H1 (cell line): Measurements from ENCODE around the gene ULK1. TPM values are rescaled to one million over a fixed set of nuclear protein-coding genes. Genes with fewer than 3 reads are reported as not detected.

ENCODE experiments used
- CTCF ChIA-PET: fragments of 300-600 bp; sonication (Branson Sonifier 250); formaldehyde crosslinking; loops from one replicate; lab custom pipeline; 2021; ENCODE audit not compliant: partially characterized antibody; lab: Charles Lee
- POLR2A ChIA-PET: fragments of 300-600 bp; sonication (Branson Sonifier 250); formaldehyde crosslinking; loops from one replicate; lab custom pipeline; 2021; ENCODE audit warnings: inconsistent platforms; ENCODE audit not compliant: partially characterized antibody; lab: Charles Lee
- DNase-seq, 2 experiments: peaks; one replicate each; pipeline versions ENCODE4 v3.0.0 to v3.0.0-alpha.2; 2010 to 2022; ENCODE audit warnings: low spot score in 2 of 2, low read depth in 1 of 2, mixed read lengths in 1 of 2
- FAIRE-seq: peaks from 2 replicates; lab custom pipeline; 2011; peaks lifted over from hg19 to GRCh38; lab: Jason Lieb, UNC
- H2AFZ ChIP-seq: 2 replicates; pipeline ENCODE4 v1.8.1; 2012; ENCODE audit warnings: low read length, inconsistent platforms
- H2AK5ac ChIP-seq: 2 replicates; pipeline ENCODE4 v1.6.1; 2013; ENCODE audit warnings: low read depth, low read length
- H2BK120ac ChIP-seq: replicated peaks from 2 replicates; pipeline ENCODE3; 2013; ENCODE audit warnings: low read depth, low read length, inconsistent platforms
- H2BK12ac ChIP-seq: 2 replicates; pipeline ENCODE4 v1.6.1; 2013; ENCODE audit warnings: low read depth, low read length
- H2BK15ac ChIP-seq: 2 replicates; pipeline ENCODE4 v1.6.1; 2013; ENCODE audit warnings: low read length
- H2BK20ac ChIP-seq: 2 replicates; pipeline ENCODE4 v1.6.1; 2013; ENCODE audit warnings: low read length
- H2BK5ac ChIP-seq: 2 replicates; pipeline ENCODE4 v1.6.1; 2013; ENCODE audit warnings: low read depth, low read length
- H3K14ac ChIP-seq: 2 replicates; pipeline ENCODE4 v1.6.1; 2013; ENCODE audit warnings: inconsistent platforms; ENCODE audit not compliant: insufficient read length
- H3K18ac ChIP-seq: 2 replicates; pipeline ENCODE4 v1.6.1; 2013; ENCODE audit warnings: low read length; ENCODE audit errors: extremely low read depth
- H3K23ac ChIP-seq: 2 replicates; pipeline ENCODE4 v1.6.1; 2013; ENCODE audit warnings: inconsistent platforms; ENCODE audit not compliant: insufficient read length
- H3K23me2 ChIP-seq: 2 replicates; pipeline ENCODE4 v1.6.1; 2013; ENCODE audit warnings: low read depth, low read length
- H3K27ac ChIP-seq: 2 replicates; pipeline ENCODE4 v1.6.1; 2011; ENCODE audit warnings: low read depth, low read length, inconsistent platforms
- H3K27me3 ChIP-seq, 4 experiments: replicated peaks in 1 of 4; 1 replicate in 1 of 4; 2 replicates in 3 of 4; pipeline versions ENCODE4 v1.6.1 to v1.8.1; 2011 to 2013; ENCODE audit warnings: low read length in 3 of 4, mild to moderate bottlenecking in 3 of 4, inconsistent platforms in 2 of 4, mixed read lengths in 2 of 4, moderate library complexity in 1 of 4; ENCODE audit not compliant: control insufficient read depth in 3 of 4, insufficient read depth in 3 of 4; ENCODE audit errors: extremely low read depth in 1 of 4
- H3K36me3 ChIP-seq, 4 experiments: 2 replicates each; pipeline versions ENCODE4 v1.6.1 to v1.8.1; 2011 to 2013; ENCODE audit warnings: mild to moderate bottlenecking in 4 of 4, low read length in 3 of 4, moderate library complexity in 2 of 4, control low read depth in 1 of 4, inconsistent platforms in 1 of 4; ENCODE audit not compliant: insufficient read depth in 4 of 4, control insufficient read depth in 2 of 4
- H3K4ac ChIP-seq: replicated peaks from 2 replicates; pipeline ENCODE3; 2013; ENCODE audit warnings: low read length, low read depth, mixed read lengths, inconsistent platforms; ENCODE audit not compliant: insufficient read length
- H3K4me1 ChIP-seq, 4 experiments: replicated peaks in 1 of 4; 1 replicate in 1 of 4; 2 replicates in 3 of 4; pipeline versions ENCODE4 v1.6.1 to v1.8.1; 2011 to 2013; ENCODE audit warnings: low read length in 3 of 4, inconsistent platforms in 2 of 4, mixed read lengths in 1 of 4; ENCODE audit not compliant: insufficient read depth in 4 of 4, control insufficient read depth in 3 of 4
- H3K4me2 ChIP-seq, 2 experiments: 2 replicates each; pipeline versions ENCODE4 v1.6.1 to v1.8.1; 2011 to 2013; ENCODE audit warnings: low read depth in 2 of 2, low read length in 2 of 2, control low read depth in 1 of 2, inconsistent platforms in 1 of 2, mild to moderate bottlenecking in 1 of 2; ENCODE audit not compliant: insufficient read depth in 1 of 2
- H3K4me3 ChIP-seq, 4 experiments: fragments of 200-600, 300-600 bp in 1 of 4; sonication (generic), shearing (Covaris generic), sonication (Bioruptor Twin) in 1 of 4; 2 replicates each; pipeline versions ENCODE4 v1.5.1 to v1.8.1; 2011 to 2016; ENCODE audit warnings: low read length in 4 of 4, low read depth in 3 of 4, control low read depth in 2 of 4, inconsistent platforms in 2 of 4, mild to moderate bottlenecking in 2 of 4, mixed read lengths in 1 of 4, moderate library complexity in 1 of 4; ENCODE audit not compliant: insufficient read depth in 2 of 4; ENCODE audit errors: extremely low read depth in 1 of 4
- H3K56ac ChIP-seq: replicated peaks from 2 replicates; pipeline ENCODE3; 2013; ENCODE audit warnings: low read depth, mild to moderate bottlenecking, mixed read lengths, low read length, inconsistent platforms; ENCODE audit not compliant: insufficient read length
- H3K79me1 ChIP-seq: 2 replicates; pipeline ENCODE4 v1.6.1; 2013; ENCODE audit warnings: low read depth, low read length, control low read depth
- H3K79me2 ChIP-seq, 2 experiments: 2 replicates each; pipeline versions ENCODE4 v1.6.1 to v1.8.1; 2012 to 2013; ENCODE audit warnings: low read length in 2 of 2, mild to moderate bottlenecking in 2 of 2, inconsistent platforms in 1 of 2; ENCODE audit not compliant: insufficient read depth in 2 of 2, control insufficient read depth in 1 of 2
- H3K9ac ChIP-seq, 4 experiments: replicated peaks in 1 of 4; 1 replicate in 1 of 4; 2 replicates in 3 of 4; pipeline versions ENCODE4 v1.6.1 to v1.8.1; 2011 to 2013; ENCODE audit warnings: low read depth in 3 of 4, low read length in 3 of 4, control low read depth in 2 of 4, mild to moderate bottlenecking in 2 of 4, moderate library complexity in 2 of 4, inconsistent platforms in 1 of 4; ENCODE audit errors: extremely low read depth in 1 of 4
- H3K9me3 ChIP-seq, 2 experiments: 2 replicates each; pipeline versions ENCODE4 v1.6.1 to v1.8.1; 2012 to 2013; ENCODE audit warnings: mild to moderate bottlenecking in 2 of 2, moderate library complexity in 2 of 2, control low read depth in 1 of 2, inconsistent platforms in 1 of 2, low read depth in 1 of 2, low read length in 1 of 2, mixed read lengths in 1 of 2; ENCODE audit not compliant: insufficient read depth in 2 of 2
- H4K20me1 ChIP-seq, 2 experiments: replicated peaks in 1 of 2; 2 replicates each; pipeline versions ENCODE3 to v1.8.1; 2011 to 2013; ENCODE audit warnings: inconsistent platforms in 2 of 2, low read length in 2 of 2, mild to moderate bottlenecking in 1 of 2; ENCODE audit not compliant: insufficient read depth in 2 of 2, control insufficient read depth in 1 of 2
- H4K5ac ChIP-seq: 2 replicates; pipeline ENCODE4 v1.6.1; 2013; ENCODE audit warnings: low read length, low read depth, mixed read lengths, inconsistent platforms; ENCODE audit not compliant: insufficient read length
- H4K8ac ChIP-seq: 2 replicates; pipeline ENCODE4 v1.8.0; 2013; ENCODE audit warnings: mild to moderate bottlenecking, moderate library complexity, low read length, inconsistent platforms; ENCODE audit not compliant: insufficient read depth; ENCODE audit errors: extremely low read depth
- H4K91ac ChIP-seq: replicated peaks from 2 replicates; pipeline ENCODE3; 2013; ENCODE audit warnings: low read length, mixed read lengths, inconsistent platforms; ENCODE audit not compliant: insufficient read length
- BRCA1 ChIP-seq: IDR thresholded peaks from 2 replicates; pipeline ENCODE4 v1.6.1; 2012; ENCODE audit warnings: low read depth, low read length, improper control_type of control experiment
- CREB1 ChIP-seq: IDR thresholded peaks from 2 replicates; pipeline ENCODE4 v1.6.1; 2012; ENCODE audit warnings: inconsistent platforms
- CTBP2 ChIP-seq: IDR thresholded peaks from 2 replicates; pipeline ENCODE4 v1.7.0; 2011; ENCODE audit warnings: borderline replicate concordance, mild to moderate bottlenecking, moderate library complexity, mixed read lengths, low read length; ENCODE audit not compliant: insufficient read depth, insufficient read length
- FOSL1 ChIP-seq: IDR thresholded peaks from 2 replicates; pipeline ENCODE4 v1.6.1; 2011; ENCODE audit warnings: mild to moderate bottlenecking, low read depth, low read length, moderate library complexity; ENCODE audit not compliant: insufficient read depth
- HDAC6 ChIP-seq: IDR thresholded peaks from one replicate; pipeline ENCODE4 v1.7.1; 2012; ENCODE audit warnings: low read depth, mild to moderate bottlenecking, inconsistent platforms, low read length, moderate library complexity
- TCF12 ChIP-seq: IDR thresholded peaks from 2 replicates; pipeline ENCODE4 v1.6.1; 2011; ENCODE audit warnings: low read depth, mild to moderate bottlenecking, low read length
- WGBS, 2 experiments: shearing (Covaris generic) in 1 of 2; methylation state at CpG; one replicate each; pipeline versions ENCODE4 v1.1.6 to v1.1.7; 2013 to 2015; ENCODE audit warnings: low lambda C conversion rate in 2 of 2, mixed read lengths in 2 of 2, inconsistent platforms in 1 of 2, low coverage in 1 of 2, missing lambda C conversion rate in 1 of 2; ENCODE audit not compliant: insufficient replicate concordance in 2 of 2, insufficient coverage in 1 of 2, insufficient read length in 1 of 2; ENCODE audit errors: extremely low coverage in 1 of 2, missing lambda C conversion rate in 1 of 2; 5-methylcytosine and 5-hydroxymethylcytosine counted together
- polyA plus RNA-seq, 7 experiments: library from polyadenylated mRNA; depleted of rRNA in 3 of 7; stranded (reverse) in 5 of 7; unstranded in 2 of 7; fragments of >200 nt in 5 of 7; fragments of 200-250 nt in 2 of 7; gene quantifications; 1 replicate in 5 of 7; 2 replicates in 1 of 7; 4 replicates in 1 of 7; pipeline versions ENCODE4 v1.2.1 to v1.2.3, GENCODE V29; 2011 to 2013; ENCODE audit warnings: missing spikeins in 2 of 7, mixed read lengths in 2 of 7
- total RNA-seq: library from RNA; stranded (reverse); fragmentation: NEBNext Ultra II Directional; extraction: Animal tissue kit (Norgen Biotek cat#: 25700); gene quantifications from 2 replicates; pipeline ENCODE4 v1.2.1, GENCODE V29; 2021
- TF ChIP-seq, protein P1 (sequence below): IDR thresholded peaks from 2 replicates; pipeline ENCODE4 v1.6.1; 2012; ENCODE audit warnings: low read length, inconsistent platforms
- TF ChIP-seq, protein P2 (sequence below), 3 experiments: IDR thresholded peaks; 1 replicate in 2 of 3; 2 replicates in 1 of 3; pipeline versions ENCODE4 v1.5.1 to v1.6.1; 2011; ENCODE audit warnings: low read length in 3 of 3, mild to moderate bottlenecking in 3 of 3, inconsistent platforms in 2 of 3, low read depth in 1 of 3, moderate library complexity in 1 of 3; ENCODE audit not compliant: insufficient read depth in 1 of 3; ENCODE audit errors: control extremely low read depth in 1 of 3

The ULK1 gene
- total and polyA plus RNA-seq, 2 of the 8 experiments (the other 6 are each of a cell fraction or from before 2014, with no cell fraction given), result 13.0 to 44.1 TPM

DNA sequence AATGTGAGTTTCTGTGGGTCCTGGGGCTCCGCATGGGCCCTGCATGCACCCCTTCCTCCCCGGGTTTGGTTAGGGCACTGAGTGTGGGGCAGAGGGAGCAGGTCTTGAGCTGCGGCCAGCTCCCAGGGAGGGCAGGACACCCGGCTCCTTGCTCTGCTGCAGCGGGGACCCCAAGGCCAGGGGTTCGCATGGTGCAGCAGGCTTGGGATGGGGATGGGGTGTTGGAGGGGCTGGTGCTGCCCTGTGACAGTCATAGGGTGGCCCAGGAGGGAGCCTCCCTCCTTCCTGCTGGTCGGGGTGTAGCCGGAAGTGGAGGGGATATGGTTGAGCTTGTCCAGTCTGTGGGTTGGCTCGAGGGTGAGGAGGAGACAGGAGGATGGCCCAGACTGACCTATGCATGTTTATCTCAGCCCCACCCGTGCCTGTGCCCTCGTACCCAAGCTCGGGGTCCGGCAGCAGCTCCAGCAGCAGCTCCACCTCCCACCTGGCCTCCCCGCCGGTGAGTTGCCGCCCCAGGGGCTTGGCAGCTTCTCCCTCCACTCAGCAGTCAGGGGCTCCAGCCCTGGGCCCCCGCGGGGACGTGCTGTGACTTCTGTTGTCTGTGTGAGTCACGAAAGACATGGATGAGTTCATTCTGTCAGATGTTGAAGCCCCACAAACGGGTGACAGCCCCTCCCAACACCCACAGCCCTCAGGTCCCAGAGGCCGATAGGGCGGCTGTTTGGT lies 16.0 kb downstream of the ULK1 start:
- FAIRE-seq, result no peak
- peaks cover 8 to 63% (median 30%) of the 10 kb centered on the region in 4 experiments for H3K36me3 ChIP-seq
- CTCF ChIA-PET, result interaction anchor here (0.7 to 1.0 kb wide), 2 partner anchors 9 to 24 kb away, joined by 4 read pairs; no protein-coding TSS in a partner anchor
- TF ChIP-seq TCF12 (no peak), CREB1 (no peak), HDAC6 (no peak), CTBP2 (no peak), BRCA1 (no peak), FOSL1 (no peak)
- TF ChIP-seq, protein P1, sequence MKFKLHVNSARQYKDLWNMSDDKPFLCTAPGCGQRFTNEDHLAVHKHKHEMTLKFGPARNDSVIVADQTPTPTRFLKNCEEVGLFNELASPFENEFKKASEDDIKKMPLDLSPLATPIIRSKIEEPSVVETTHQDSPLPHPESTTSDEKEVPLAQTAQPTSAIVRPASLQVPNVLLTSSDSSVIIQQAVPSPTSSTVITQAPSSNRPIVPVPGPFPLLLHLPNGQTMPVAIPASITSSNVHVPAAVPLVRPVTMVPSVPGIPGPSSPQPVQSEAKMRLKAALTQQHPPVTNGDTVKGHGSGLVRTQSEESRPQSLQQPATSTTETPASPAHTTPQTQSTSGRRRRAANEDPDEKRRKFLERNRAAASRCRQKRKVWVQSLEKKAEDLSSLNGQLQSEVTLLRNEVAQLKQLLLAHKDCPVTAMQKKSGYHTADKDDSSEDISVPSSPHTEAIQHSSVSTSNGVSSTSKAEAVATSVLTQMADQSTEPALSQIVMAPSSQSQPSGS, result no peak
- TF ChIP-seq, protein P2, sequence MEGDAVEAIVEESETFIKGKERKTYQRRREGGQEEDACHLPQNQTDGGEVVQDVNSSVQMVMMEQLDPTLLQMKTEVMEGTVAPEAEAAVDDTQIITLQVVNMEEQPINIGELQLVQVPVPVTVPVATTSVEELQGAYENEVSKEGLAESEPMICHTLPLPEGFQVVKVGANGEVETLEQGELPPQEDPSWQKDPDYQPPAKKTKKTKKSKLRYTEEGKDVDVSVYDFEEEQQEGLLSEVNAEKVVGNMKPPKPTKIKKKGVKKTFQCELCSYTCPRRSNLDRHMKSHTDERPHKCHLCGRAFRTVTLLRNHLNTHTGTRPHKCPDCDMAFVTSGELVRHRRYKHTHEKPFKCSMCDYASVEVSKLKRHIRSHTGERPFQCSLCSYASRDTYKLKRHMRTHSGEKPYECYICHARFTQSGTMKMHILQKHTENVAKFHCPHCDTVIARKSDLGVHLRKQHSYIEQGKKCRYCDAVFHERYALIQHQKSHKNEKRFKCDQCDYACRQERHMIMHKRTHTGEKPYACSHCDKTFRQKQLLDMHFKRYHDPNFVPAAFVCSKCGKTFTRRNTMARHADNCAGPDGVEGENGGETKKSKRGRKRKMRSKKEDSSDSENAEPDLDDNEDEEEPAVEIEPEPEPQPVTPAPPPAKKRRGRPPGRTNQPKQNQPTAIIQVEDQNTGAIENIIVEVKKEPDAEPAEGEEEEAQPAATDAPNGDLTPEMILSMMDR (IDR thresholded peaks at IDR 0.05; ENCODE audit: control extremely low read depth in 1 of 3, insufficient read depth in 1 of 3, low read depth in 1 of 3, low read length in 3 of 3), result no peak

More for the DNA sequence above, 16.0 kb downstream of the ULK1 start:
- DNase-seq, result no peak
- no peak overlapping the region for H3K23ac ChIP-seq
- POLR2A ChIA-PET, result interaction anchor here (0.8 to 6.5 kb wide), 4 partner anchors 9 to 30 kb away, joined by 3 to 27 read pairs (median 3); no protein-coding TSS in a partner anchor
- 93% methylated on average over 22 of the region's 23 CpGs; no CpG with 5 or more reads in 1 of the 2 experiments for WGBS, 2 experiments
- H3K79me1 ChIP-seq, result peaks cover 2% of the 10 kb centered on the region; the same call in 1 of the 2 replicates
- H3K4me2 ChIP-seq, result no peak overlapping the region
- H3K23me2 ChIP-seq, result no peaks in the 10 kb centered on the region
- no peak overlapping the region; the same call in 1 of the 2 replicates for H2BK5ac ChIP-seq
- no peak overlapping the region for H4K91ac ChIP-seq
- H4K20me1 ChIP-seq, result peaks cover 5 to 10% of the 10 kb centered on the region in 2 experiments
- no peak overlapping the region for H3K18ac ChIP-seq
- H2BK20ac ChIP-seq, result no peak overlapping the region
- no peak overlapping the region for H3K27ac ChIP-seq
- no peak overlapping the region for H4K5ac ChIP-seq
- no peak overlapping the region for H2BK15ac ChIP-seq
- no peaks in the 10 kb centered on the region for H3K4me1 ChIP-seq
- no peak overlapping the region for H3K4ac ChIP-seq
- H2BK120ac ChIP-seq, result no peak overlapping the region
- H3K79me2 ChIP-seq, result peaks cover 0 to 3% of the 10 kb centered on the region in 2 experiments; a peak in 1 of 4 replicates
- no peak overlapping the region for H2BK12ac ChIP-seq
- no peak overlapping the region for H3K14ac ChIP-seq
- no peak overlapping the region for H2AK5ac ChIP-seq
- no peak overlapping the region; the same call in 1 of the 2 replicates for H4K8ac ChIP-seq
- no peaks in the 10 kb centered on the region for H3K27me3 ChIP-seq
- H3K56ac ChIP-seq, result no peak overlapping the region
- no peaks in the 10 kb centered on the region for H3K9me3 ChIP-seq
- H3K9ac ChIP-seq, result no peak overlapping the region
- H2AFZ ChIP-seq, result no peak overlapping the region
- H3K4me3 ChIP-seq, result no peak overlapping the region
